D721Med (cell line): ENCODE measurements around the gene ALLC.
"Not testable (repeated sequence)": the region's sequence is repeated elsewhere in the genome, so short reads cannot be mapped to it uniquely, and the experiment has no call there.

Experiments used
- DNase-seq: peaks from one replicate; pipeline ENCODE4 v3.0.0; 2011; ENCODE audit warnings: low spot score; ENCODE audit not compliant: insufficient read length
- FAIRE-seq: peaks from 2 replicates; lab custom pipeline; 2011; peaks lifted over from hg19 to GRCh38; lab: Jason Lieb, UNC
- TF ChIP-seq, protein P1 (sequence below): IDR thresholded peaks from 2 replicates; pipeline ENCODE4 v1.5.1; 2012; ENCODE audit warnings: mild to moderate bottlenecking, control low read depth; ENCODE audit not compliant: insufficient read depth; ENCODE audit errors: missing control alignments

The ALLC gene

DNA sequence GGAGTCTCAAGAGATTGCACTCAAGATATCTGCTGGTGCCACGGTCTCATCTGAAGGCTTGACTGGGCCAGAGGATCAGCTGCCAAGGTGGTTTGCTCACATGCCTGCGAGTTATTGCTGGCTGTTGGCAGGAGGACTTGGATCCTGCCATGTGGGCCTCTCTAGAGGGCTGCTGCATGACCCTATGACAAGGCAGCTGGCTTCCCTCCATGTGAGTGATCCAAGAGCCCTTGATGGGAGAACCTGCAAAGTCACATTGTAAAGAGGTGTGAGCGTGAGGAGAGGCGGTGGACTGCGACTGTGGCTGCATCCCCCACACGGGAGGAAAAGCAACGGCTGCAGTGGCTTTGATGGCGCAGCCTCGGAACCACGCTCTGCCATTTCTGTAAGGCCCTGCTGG, 4.0 kb upstream of the ALLC start:
- TF ChIP-seq, protein P1, sequence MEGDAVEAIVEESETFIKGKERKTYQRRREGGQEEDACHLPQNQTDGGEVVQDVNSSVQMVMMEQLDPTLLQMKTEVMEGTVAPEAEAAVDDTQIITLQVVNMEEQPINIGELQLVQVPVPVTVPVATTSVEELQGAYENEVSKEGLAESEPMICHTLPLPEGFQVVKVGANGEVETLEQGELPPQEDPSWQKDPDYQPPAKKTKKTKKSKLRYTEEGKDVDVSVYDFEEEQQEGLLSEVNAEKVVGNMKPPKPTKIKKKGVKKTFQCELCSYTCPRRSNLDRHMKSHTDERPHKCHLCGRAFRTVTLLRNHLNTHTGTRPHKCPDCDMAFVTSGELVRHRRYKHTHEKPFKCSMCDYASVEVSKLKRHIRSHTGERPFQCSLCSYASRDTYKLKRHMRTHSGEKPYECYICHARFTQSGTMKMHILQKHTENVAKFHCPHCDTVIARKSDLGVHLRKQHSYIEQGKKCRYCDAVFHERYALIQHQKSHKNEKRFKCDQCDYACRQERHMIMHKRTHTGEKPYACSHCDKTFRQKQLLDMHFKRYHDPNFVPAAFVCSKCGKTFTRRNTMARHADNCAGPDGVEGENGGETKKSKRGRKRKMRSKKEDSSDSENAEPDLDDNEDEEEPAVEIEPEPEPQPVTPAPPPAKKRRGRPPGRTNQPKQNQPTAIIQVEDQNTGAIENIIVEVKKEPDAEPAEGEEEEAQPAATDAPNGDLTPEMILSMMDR, result no peak
- FAIRE-seq (no peak), DNase-seq (no peak)

DNA sequence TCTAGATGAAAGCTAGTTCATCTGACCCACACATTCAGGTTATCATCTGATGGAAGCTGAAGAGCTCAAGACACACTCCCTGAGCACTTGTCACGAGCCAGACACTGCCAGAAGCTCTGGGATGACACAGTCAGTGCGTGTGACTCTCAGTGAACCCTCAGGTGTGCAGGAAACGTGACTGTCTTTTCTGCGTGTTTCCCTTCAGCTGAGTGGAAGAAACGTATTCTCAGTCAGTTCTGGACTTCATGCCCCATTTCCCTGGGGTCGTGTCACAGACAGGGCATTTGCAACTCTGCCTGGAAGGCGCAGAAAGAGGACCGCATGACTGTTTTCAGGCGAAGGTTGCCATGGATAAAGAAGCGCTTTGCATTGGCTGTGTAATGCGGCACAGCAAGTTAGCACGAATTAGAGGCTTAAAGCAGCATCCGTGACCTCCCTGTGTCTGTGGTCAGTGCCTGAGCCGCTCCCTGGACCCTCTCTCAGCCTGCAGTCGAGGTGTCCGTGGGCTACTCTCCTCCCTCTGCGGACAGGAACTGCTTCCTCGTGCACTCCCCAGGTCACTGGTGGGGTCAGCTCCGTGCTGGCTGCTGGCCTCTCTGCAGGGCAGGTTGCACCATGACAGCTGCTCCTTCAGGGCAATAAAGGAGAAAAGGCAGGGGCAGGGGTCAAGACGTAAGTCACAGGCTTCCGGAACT, 3.3 kb upstream of the ALLC start:
- DNase-seq, result no peak
- TF ChIP-seq, protein P1, result no peak
- no peak for FAIRE-seq

DNA sequence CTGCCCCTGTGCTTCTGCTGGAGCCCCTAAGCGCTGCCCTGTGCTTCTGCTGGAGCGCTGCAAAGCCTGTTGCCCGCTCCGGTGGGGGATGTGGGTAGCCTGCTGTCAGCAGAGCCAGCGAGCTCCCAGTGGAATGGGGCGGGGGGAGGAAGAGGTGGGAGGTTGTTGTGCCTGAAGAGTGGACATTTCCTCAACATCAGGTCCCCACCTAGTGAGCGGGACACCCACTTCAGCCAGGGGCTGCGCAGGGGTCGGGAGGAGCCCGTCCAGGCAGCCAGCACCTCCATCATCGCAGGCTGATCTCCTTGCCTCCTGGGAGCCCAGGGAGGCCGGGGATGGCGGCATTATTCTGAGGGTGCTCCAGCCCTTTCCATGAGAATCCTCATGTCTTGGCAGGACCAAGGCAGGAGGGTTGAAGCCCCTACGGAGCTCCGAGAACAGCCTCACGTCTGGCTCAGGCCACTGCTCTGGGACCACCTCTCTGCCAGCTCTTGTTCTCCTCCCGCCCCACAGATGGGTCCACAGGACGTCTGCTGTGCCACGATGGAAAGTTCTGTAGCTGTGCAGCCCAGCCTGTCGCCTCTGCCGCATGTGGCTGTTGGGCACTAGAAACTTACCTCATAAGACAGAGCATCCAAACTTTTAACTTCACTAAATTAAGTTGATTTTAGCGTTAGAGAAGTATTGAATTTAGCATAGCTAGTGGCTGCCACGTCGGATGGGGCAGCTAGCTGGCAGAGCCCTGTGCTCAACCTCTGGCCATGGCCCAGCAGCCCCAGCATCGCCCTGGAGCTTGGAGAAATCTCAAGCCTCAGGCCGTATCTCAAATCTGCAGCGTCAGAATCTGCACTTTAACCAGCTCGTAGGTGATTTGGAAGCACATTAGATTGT, 1.9 kb upstream of the ALLC start:
- TF ChIP-seq, protein P1, result no peak
- FAIRE-seq (no peak), DNase-seq (no peak)

GRCh38 chr2:3656762-3657721, 958 bp upstream of the ALLC start:
- DNase-seq (no peak), FAIRE-seq (no peak)
- TF ChIP-seq, protein P1, result no peak

DNA sequence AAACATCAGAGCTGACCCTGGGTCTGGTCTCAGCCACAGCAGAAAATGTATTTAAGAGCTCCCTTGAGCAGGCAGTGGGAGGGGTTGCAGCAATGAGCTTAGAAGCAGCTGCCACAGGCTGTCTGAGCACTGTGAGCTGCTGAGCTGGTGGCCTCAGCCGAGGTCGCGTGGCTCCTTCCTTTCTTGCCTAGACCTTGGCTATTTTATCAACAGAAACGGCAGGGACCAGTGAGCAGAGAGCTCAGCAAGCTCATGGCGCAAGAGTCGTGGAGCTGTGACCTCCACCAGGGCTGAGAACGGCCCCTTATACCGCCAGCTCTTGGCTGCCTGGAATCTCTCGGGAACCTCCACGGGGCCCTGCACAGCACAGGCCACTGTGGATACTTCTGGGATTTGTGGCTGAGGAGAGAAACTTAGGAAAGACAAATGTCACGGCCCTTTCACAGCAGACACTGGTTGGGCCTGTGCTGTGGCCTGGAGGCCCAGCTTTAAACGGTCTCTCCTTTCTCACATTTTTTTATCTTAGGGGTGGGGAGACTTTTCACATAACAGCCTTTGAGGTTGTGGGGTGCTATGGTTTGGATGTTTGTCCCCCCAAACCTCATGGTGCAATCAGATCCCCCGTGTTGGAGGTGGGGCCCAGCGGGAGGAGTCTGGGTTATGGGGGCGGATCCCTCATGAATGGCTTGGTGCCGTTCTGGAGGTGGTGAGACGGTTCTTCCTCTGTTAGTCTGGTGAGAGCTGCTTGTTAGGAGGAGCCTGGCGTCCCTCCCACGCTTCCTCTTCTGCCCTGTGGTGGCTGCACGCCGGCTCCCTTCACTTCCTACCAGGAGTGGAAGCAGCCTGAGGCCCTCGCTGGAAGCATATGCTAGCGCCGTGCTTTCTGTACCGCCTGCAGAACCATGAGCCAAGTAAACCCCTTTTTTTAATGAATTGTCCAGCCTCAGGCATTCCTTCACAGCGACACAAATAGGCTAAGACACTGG, 1.7 kb downstream of the ALLC start:
- peak; percentile 85 for DNase-seq
- no peak for FAIRE-seq
- TF ChIP-seq, protein P1, result no peak

GRCh38 chr2:3660640-3661039, 2.6 kb downstream of the ALLC start:
- not testable (repeated sequence) for DNase-seq, FAIRE-seq
